Esophagus mucosa (tissue), 1 donor: ENCODE results near the gene OMA1. TPM values are rescaled to one million over a fixed set of nuclear protein-coding genes. Genes with fewer than 3 reads are reported as not detected.
"Not testable (repeated sequence)": the region's sequence is repeated elsewhere in the genome, so short reads cannot be mapped to it uniquely, and the experiment has no call there.

Experiments used
- ATAC-seq: fragments of 200-7000 bp; cut with Tn5 transposase; one replicate; pipeline ENCODE4 v1.9.1; 2020
- total RNA-seq: library from RNA; stranded (reverse); gene quantifications from one replicate; pipeline ENCODE4 v1.2.4, GENCODE V29; 2023
- donor health status: DM: yes; HTN: yes; CAD: no.

OMA1 gene
- total RNA-seq, 1 donor from 2014 or later = 22.2 TPM

DNA sequence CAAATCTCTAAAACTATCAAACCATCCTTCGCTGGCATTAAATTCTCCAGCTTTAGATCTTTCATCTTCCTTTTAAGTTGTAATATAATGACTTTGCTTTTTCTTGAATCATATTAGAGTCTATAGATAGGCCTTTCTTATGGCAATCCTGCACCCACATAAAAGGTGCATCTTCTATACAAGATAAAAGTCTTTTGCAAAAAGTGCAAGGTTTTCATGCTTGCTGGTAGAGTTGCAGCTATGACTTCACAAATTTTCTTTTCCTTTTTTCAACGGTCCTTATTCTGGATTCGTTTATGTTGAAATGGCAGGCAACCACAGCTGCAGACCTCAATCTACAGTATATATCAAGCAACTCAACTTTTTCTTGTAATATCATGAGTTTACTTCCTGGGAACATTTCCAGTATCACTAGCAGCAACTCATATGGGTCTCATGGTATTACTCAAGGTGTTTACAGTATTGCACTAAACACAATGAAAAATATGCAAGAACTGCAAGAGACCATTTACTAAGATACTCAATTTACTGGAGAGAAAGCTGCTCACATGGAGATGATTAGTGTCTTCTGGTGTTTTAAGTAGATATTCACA is 22.1 kb downstream of the OMA1 start:
- ATAC-seq = no peak

DNA sequence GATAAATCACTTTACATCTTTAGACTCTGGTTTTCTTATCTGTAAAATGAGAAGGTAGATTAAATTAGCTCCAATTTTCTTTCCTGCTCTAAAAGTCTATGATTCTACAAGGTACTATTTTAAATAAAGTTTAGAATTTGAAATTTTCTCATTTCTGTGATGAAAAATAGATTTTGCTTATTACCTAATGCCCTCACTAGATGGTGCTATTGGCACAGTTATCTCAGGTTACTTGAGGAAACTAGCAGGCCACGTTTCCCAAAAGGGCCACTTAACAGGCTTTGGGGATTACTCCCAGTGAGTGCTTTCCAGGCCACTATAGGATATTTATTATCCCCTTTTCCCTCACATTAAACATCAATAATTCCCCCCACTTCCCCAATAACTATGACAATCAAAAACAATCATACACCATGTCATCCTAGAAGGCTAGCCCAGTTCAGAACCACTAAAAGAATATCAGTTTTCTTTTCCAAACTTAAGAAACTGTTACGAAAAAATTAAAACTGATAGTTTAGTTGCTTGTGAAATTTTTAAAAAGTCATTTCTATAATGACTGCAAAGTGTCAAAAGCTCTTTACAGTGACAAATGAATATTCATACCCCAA is 30.6 kb downstream of the OMA1 start:
- peak; percentile 77 for ATAC-seq

GRCh38 chr1:58513956-58514355 is 32.6 kb downstream of the OMA1 start:
- ATAC-seq = no peak

GRCh38 chr1:58508629-58509028 is 37.9 kb downstream of the OMA1 start:
- no peak for ATAC-seq

DNA sequence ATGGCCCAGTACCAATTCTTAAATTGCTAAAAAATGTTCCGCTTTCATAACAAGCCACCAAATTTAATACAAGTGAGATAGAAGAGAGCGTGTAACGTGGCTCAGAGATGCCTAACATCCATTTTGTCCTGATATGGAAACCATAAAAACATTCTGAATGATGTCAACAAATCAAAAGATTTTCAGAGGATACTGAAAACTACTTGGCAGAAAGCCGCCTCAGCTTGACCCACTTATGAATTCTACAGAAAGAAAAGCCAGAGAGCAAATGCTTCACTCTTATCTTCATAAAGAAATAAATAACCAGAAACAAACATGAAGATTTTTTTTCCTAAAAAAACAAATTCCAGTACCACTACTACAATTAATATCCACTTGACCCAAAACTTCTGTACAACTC is 41.2 kb downstream of the OMA1 start:
- ATAC-seq = no peak

- no peak for ATAC-seq
Measured at GRCh38 chr1:58502519-58502918, 44.0 kb downstream of the OMA1 start.

- ATAC-seq = no peak
Measured at GRCh38 chr1:58500043-58500442, 46.5 kb downstream of the OMA1 start.

DNA sequence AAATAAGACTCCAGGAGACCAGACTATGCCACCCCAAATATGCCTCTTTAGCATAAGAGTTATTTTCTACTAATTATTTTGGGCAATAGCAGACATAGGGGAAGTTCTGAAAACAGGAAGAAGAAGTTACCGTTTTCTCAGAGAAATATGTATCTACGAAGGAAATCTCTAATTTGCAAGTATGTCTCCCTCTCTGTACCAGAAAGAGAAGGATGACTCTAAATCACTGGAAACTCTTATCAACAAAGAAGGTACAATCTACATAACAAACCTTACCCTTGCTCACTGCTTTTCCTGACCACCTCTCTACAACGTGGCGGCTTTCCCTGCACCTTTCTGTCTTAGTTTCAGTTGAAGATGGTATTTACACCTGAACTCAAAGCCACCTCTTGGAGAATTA is 49.0 kb downstream of the OMA1 start:
- no peak for ATAC-seq

DNA sequence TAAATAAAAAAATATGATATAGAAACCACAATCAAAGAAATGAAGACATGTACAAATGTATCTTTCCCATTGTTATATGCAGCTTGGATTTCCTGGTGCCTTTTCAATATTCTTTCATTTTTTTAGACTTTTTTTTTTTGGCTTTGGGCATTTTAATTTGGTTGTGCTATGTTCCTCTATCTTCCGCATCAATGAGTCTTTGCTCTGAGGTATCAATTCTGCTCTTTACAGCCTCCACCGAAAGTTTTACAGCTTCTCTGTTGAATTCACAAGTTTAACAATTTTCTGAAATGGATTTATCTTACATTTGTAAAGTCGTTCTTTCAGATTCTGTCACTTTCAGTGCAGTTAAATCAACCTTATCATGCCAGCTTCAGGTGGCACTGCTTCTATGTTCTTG is 50.5 kb downstream of the OMA1 start:
- no peak for ATAC-seq

DNA sequence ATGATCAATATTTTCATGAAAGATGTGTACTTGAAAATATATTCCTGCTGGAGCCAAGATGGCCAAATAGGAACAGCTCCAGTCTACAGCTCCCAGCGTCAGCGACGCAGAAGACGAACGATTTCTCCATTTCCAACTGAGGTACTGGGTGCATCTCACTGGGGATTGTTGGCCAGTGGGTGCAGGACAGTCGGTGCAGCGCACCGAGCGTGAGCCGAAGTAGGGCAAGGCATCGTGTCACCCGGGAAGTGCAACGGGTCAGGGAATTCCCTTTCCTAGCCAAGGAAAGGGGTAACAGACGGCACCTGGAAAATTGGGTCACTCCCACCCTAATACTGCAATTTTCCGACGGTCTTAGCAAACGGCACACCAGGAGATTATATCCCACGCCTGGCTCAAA is 57.6 kb downstream of the OMA1 start:
- ATAC-seq = not testable (repeated sequence)

DNA sequence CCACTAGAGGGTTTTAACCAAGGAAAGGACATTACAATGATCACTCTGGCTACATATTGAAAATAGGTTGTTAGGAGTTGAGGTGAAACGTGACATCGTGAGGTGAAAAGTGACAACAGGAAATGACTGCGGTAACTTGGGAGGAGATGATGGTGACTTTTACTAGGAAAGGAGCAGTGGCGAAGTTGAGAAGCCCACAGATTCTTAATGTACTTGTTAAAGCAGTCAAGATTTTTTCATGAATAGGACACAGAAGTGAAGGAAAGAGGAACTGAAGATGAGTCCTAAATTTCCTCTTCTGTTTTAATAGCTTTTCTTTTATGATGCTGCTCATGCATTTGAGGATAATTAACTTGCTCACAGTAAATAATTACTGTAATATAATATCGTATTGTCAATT is 59.5 kb downstream of the OMA1 start:
- no peak for ATAC-seq

- ATAC-seq = no peak
Measured at GRCh38 chr1:58481962-58482361, 64.6 kb downstream of the OMA1 start.

DNA sequence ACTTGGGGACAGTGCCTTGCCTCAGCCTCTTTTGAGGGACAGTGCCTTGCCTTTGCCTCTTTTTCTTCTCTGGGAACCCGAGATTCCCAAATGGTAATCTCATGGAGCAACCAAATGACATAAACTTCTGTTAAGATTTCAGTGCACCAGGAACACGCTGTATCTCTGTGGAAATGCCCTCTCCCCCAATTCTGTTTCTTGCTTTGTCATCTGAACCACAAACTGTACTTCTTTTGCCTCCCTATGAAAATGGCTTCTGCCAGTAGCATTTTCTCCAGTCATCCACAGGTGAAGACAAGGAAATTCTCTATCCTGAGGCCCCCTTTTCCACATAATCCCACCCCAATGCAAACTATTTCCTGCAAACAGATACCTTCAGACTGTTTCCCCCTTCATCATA is 66.3 kb downstream of the OMA1 start:
- ATAC-seq = no peak

- ATAC-seq = no peak
Measured at GRCh38 chr1:58477390-58477789, 69.1 kb downstream of the OMA1 start.

DNA sequence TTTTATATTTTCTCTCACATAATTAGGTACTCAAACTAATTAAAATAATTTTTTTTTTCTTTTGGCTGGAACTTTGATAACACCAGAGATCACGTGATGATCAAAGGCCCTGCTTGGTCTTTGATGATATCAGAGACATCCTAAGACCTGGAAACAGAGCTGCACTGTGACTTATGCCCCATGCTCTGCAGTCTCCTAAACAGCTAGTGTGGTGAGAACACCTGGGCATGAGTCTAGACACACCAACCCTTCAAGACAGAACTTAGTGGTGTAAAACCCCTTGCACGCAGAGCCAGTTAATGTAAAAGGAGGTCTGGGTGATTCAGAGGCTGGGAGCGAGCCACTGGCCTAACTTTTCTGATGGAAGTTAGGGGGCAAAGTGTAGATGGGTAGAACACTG is 70.3 kb downstream of the OMA1 start:
- no peak for ATAC-seq

- no peak for ATAC-seq
Measured at GRCh38 chr1:58469476-58469875, 77.0 kb downstream of the OMA1 start.

GRCh38 chr1:58469016-58469415 is 77.5 kb downstream of the OMA1 start:
- no peak for ATAC-seq

DNA sequence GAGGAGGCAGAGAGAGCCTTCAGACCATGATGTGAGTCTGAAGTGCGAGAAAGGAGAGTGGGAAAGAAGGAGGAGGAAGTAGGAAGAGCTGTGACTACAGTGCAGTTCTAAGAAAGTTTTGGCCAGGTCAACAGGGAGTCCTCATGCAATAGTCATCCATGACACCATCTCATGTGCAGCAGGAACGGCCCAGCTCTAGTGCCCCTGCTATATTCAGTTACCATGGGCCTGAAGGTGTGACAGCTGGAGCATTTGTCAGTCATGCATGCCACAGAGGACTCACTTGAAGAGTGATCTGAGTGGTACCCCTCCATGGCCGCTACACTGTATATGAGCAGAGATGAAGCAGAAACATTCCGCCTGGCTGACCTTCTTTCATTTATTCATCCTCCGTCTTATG is 77.9 kb downstream of the OMA1 start:
- no peak for ATAC-seq

DNA sequence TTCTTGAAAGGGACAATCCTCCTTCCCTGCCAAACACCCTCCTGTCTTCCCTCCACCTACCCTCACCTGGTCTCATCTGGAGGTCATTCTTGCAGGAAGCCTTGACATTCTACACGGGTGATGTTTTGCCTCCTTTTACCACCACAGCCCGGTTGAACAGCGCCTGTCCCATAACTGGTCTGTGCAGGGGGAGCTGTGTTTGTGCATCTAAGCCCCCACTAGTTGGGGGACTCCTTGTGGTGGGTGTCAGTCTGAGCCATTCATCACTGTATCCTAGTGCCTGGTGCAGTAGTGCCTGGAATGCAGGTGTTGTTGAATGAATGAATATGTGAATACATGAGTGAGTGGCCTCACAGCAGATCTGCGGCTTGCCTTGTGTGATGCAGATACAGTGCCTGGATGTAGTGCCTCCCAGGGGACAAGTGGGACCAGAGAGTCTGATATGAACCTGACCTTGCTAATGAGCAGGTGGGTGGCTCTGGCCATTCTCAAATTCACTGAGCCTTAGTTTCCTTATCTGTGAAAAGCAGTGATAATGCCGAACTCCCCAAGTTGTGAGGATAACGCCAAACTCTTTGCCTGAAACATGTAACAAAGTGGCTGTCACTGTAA is 79.8 kb downstream of the OMA1 start:
- ATAC-seq = no peak

GRCh38 chr1:58465825-58466629 is 80.5 kb downstream of the OMA1 start:
- no peak for ATAC-seq

DNA sequence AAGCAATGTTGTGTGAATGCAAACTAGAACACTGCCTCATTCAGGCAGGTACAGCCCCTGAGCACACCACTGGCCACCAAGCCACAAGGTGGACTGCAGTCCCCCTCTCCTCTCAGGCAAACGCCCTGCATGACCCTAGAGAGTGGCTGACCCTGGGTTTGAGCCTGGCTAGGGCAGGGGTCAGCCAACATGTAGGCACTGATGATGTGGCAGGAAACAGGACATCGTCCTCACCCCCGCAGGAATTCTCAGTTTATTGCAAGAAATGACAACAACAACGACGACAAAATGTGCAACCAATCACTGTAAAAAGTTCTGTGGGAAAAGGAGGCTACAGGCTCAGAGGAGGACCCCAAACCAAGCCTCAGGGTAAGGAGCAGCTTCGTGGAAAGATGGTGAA is 81.3 kb downstream of the OMA1 start:
- no peak for ATAC-seq

- ATAC-seq = no peak
Measured at GRCh38 chr1:58460469-58460868, 86.1 kb downstream of the OMA1 start.

- no peak for ATAC-seq
Measured at GRCh38 chr1:58459911-58460310, 86.6 kb downstream of the OMA1 start.
